Adrenal gland (tissue), 5 donors: Measurements from ENCODE around the gene PTPRO.

Experiments used
- POLR2A ChIP-seq, 2 donors: fragments of 450-650 bp; IDR thresholded peaks; one replicate each; pipeline ENCODE4 v1.6.1; 2017; ENCODE audit warnings: antibody characterized with exemption in 2 of 2, mild to moderate bottlenecking in 2 of 2, moderate library complexity in 1 of 2
- TF ChIP-seq, protein P1 (sequence below), 6 experiments: fragments of 450-650 bp in 4 of 6; fragments of 200-600 bp in 2 of 6; sonication (generic) in 1 of 6; IDR thresholded peaks; 1 replicate in 5 of 6; 2 replicates in 1 of 6; pipeline versions ENCODE4 v1.5.1 to v1.8.0; 2016 to 2021; ENCODE audit warnings: antibody characterized with exemption in 6 of 6, mild to moderate bottlenecking in 2 of 6, moderate library complexity in 1 of 6
- donor health status: DM: no; HTN: no; CAD: no.

DNA sequence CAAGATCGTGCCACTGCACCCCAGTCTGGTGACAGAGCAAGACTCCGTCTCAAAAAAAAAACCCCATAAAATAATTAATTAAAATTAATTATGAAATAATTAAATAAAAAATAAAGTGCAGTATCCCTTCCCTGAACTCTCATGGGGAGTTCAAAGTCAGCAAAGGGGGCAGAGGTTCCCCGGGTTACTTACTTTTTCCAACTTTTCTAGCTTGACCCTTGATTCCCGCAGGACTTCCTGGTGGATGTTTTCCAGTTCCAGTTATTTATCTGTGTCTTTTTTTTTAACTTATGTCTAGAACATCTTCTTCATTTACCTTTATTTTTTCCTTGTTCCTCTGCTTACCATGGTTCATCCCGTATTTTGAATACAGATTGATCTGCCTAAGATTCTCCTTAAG, 269.5 kb downstream of the PTPRO start:
- TF ChIP-seq, protein P1, sequence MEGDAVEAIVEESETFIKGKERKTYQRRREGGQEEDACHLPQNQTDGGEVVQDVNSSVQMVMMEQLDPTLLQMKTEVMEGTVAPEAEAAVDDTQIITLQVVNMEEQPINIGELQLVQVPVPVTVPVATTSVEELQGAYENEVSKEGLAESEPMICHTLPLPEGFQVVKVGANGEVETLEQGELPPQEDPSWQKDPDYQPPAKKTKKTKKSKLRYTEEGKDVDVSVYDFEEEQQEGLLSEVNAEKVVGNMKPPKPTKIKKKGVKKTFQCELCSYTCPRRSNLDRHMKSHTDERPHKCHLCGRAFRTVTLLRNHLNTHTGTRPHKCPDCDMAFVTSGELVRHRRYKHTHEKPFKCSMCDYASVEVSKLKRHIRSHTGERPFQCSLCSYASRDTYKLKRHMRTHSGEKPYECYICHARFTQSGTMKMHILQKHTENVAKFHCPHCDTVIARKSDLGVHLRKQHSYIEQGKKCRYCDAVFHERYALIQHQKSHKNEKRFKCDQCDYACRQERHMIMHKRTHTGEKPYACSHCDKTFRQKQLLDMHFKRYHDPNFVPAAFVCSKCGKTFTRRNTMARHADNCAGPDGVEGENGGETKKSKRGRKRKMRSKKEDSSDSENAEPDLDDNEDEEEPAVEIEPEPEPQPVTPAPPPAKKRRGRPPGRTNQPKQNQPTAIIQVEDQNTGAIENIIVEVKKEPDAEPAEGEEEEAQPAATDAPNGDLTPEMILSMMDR (IDR thresholded peaks at IDR 0.05) = no peak
- no peak for TF ChIP-seq POLR2A (IDR thresholded peaks at IDR 0.05)
